DND-41 (cell line): ENCODE measurements around the gene PRSS35.

Experiments
- ATAC-seq: fragments of 200-7000 bp; cut with Tn5 transposase; 3 replicates; pipeline ENCODE4 v1.9.1; 2021; ENCODE audit warnings: low read depth; ENCODE audit not compliant: insufficient read depth
- DNase-seq: peaks from one replicate; pipeline ENCODE4 v3.0.0-alpha.2; 2020
- H2AFZ ChIP-seq: 2 replicates; pipeline ENCODE4 v1.6.0; 2012; ENCODE audit warnings: low read depth, low read length
- H3K27ac ChIP-seq: 2 replicates; pipeline ENCODE4 v1.5.1; 2012; ENCODE audit warnings: low read length, inconsistent platforms
- H3K27me3 ChIP-seq: fragments of 200-600 bp; sonication (generic); 2 replicates; pipeline ENCODE4 v1.6.0; 2012; ENCODE audit warnings: low read length, mild to moderate bottlenecking, inconsistent platforms; ENCODE audit not compliant: insufficient read depth, poor library complexity
- H3K36me3 ChIP-seq: 2 replicates; pipeline ENCODE4 v1.5.1; 2012; ENCODE audit warnings: low read length, inconsistent platforms; ENCODE audit not compliant: insufficient read depth
- H3K4me1 ChIP-seq: 2 replicates; pipeline ENCODE4 v1.5.1; 2012; ENCODE audit warnings: mild to moderate bottlenecking, low read length; ENCODE audit not compliant: insufficient read depth
- H3K4me2 ChIP-seq: 2 replicates; pipeline ENCODE4 v1.6.0; 2012; ENCODE audit warnings: mild to moderate bottlenecking, moderate library complexity, low read length, inconsistent platforms; ENCODE audit not compliant: insufficient read depth
- H3K4me3 ChIP-seq, 2 experiments: fragments of 200-600 bp in 1 of 2; shearing (Covaris generic) in 1 of 2; 2 replicates each; pipeline ENCODE4 v1.5.1; 2012 to 2016; ENCODE audit warnings: inconsistent platforms in 2 of 2, low read length in 2 of 2, mild to moderate bottlenecking in 2 of 2, low read depth in 1 of 2, moderate library complexity in 1 of 2
- H3K79me2 ChIP-seq: 2 replicates; pipeline ENCODE4 v1.6.0; 2012; ENCODE audit warnings: low read length, inconsistent platforms; ENCODE audit not compliant: insufficient read depth
- H3K9ac ChIP-seq: 2 replicates; pipeline ENCODE4 v1.6.0; 2012; ENCODE audit warnings: low read depth, mild to moderate bottlenecking, inconsistent platforms, low read length, moderate library complexity
- H3K9me3 ChIP-seq: 2 replicates; pipeline ENCODE4 v1.5.1; 2012; ENCODE audit warnings: low read length, moderate library complexity, mild to moderate bottlenecking, inconsistent platforms; ENCODE audit not compliant: insufficient read depth, severe bottlenecking
- H4K20me1 ChIP-seq: 2 replicates; pipeline ENCODE4 v1.6.0; 2012; ENCODE audit warnings: low read length; ENCODE audit not compliant: insufficient read depth
- CTCF ChIP-seq: IDR thresholded peaks from 2 replicates; pipeline ENCODE4 v1.5.1; 2012; ENCODE audit warnings: borderline replicate concordance, low read length, moderate library complexity, mild to moderate bottlenecking; ENCODE audit not compliant: poor library complexity, severe bottlenecking; ENCODE audit errors: extremely low read depth
- EZH2 ChIP-seq: IDR thresholded peaks from 3 replicates; pipeline ENCODE4 v1.6.1; 2012; ENCODE audit warnings: borderline replicate concordance, low read depth, mild to moderate bottlenecking, moderate library complexity, low read length, inconsistent platforms; ENCODE audit not compliant: severe bottlenecking

The PRSS35 gene

DNA sequence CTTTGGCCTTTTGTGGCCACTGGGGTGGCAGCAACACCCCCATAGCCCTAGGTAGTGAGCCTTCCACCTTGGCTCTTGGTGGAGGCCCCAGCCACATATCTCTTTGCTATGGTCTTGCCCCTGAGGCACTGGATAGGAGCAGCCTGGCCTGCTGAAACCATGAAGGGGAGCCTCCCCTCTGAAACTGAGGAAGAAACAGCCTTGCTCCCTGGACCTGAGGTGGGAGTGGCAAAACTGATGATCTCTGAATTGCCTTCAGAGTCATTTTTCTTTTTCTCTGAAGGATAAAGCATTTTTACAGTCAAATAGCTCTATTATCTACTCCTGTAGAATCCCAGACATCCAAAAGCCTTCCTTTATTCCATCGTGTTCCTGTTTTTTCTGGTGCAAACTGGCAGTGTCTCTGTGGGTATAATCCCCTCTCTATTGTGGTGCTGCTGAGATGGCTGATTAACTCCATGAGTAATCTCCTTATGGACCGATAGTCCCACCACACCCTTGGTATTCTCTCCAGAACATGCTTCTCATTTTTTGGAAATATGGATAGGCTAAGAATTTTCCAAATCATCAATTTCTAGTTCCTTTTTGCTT is 22.0 kb upstream of the PRSS35 start:
- no peaks in the 10 kb centered on the region for H3K79me2 ChIP-seq
- no peaks in the 10 kb centered on the region for H3K4me1 ChIP-seq
- no peak for DNase-seq
- no peak for TF ChIP-seq EZH2
- no peak for TF ChIP-seq CTCF
- no peak for ATAC-seq
- H3K9me3 ChIP-seq: no peaks in the 10 kb centered on the region
- H3K4me3 ChIP-seq: no peak overlapping the region
- H2AFZ ChIP-seq: no peak overlapping the region
- H3K4me2 ChIP-seq: no peak overlapping the region
- no peaks in the 10 kb centered on the region for H4K20me1 ChIP-seq
- no peaks in the 10 kb centered on the region for H3K36me3 ChIP-seq
- no peak overlapping the region for H3K27ac ChIP-seq
- no peak overlapping the region for H3K9ac ChIP-seq
- H3K27me3 ChIP-seq: no peaks in the 10 kb centered on the region

GRCh38 chr6:83505356-83505755 is 7.0 kb upstream of the PRSS35 start:
- no peak overlapping the region for H3K4me2 ChIP-seq
- DNase-seq: no peak
- H3K9ac ChIP-seq: no peak overlapping the region
- H3K36me3 ChIP-seq: no peaks in the 10 kb centered on the region
- TF ChIP-seq CTCF: no peak
- H3K27ac ChIP-seq: no peak overlapping the region
- no peak overlapping the region for H3K4me3 ChIP-seq
- ATAC-seq: no peak
- H2AFZ ChIP-seq: no peak overlapping the region
- no peaks in the 10 kb centered on the region for H3K9me3 ChIP-seq
- no peaks in the 10 kb centered on the region for H3K4me1 ChIP-seq
- H4K20me1 ChIP-seq: no peaks in the 10 kb centered on the region
- no peaks in the 10 kb centered on the region for H3K27me3 ChIP-seq
- no peaks in the 10 kb centered on the region for H3K79me2 ChIP-seq

- no peak for DNase-seq
- no peak for TF ChIP-seq CTCF
- TF ChIP-seq EZH2: no peak
- ATAC-seq: no peak
- Histone ChIP-seq H3K4me2 (no peak overlapping the region), H3K4me1 (no peaks in the 10 kb centered on the region), H3K9ac (no peak overlapping the region), H3K79me2 (no peaks in the 10 kb centered on the region), H3K27ac (no peak overlapping the region), H4K20me1 (no peaks in the 10 kb centered on the region), H2AFZ (no peak overlapping the region), H3K4me3 (no peak overlapping the region), H3K36me3 (no peaks in the 10 kb centered on the region), H3K9me3 (no peaks in the 10 kb centered on the region), H3K27me3 (peaks cover 4% of the 10 kb centered on the region)
These were observed 2.9 kb upstream of the PRSS35 start for GRCh38 chr6:83509441-83509840.

DNA sequence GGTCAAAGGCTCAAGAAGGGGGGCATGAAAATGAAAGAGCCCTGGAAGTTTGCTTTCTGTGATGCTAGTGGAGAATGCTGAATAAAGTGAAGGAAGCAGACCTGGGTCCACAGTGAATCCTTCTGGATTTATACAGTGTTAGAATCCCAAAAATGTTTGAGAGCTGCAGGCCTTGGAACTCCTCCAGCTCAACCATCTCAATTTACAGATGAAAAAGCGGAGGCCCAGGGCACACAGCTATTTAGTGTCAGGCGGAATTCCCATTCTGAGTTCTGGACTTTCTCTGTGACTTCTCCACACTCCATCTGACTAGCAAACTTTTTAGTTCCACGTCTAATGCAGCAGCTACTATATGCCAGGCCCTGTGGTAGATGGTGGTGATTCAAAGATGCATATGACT is 1.5 kb upstream of the PRSS35 start:
- Histone ChIP-seq H3K9ac (no peak overlapping the region), H3K4me1 (no peaks in the 10 kb centered on the region), H4K20me1 (no peaks in the 10 kb centered on the region), H3K9me3 (no peaks in the 10 kb centered on the region), H3K4me3 (no peak overlapping the region), H3K4me2 (no peak overlapping the region), H3K79me2 (no peaks in the 10 kb centered on the region), H3K27ac (no peak overlapping the region), H3K27me3 (peaks cover 4% of the 10 kb centered on the region), H2AFZ (no peak overlapping the region), H3K36me3 (no peaks in the 10 kb centered on the region)
- no peak for TF ChIP-seq EZH2
- no peak for TF ChIP-seq CTCF
- ATAC-seq (no peak), DNase-seq (no peak)
